OCI-LY1 (cell line): Measurements from ENCODE around the gene CBFA2T2.

Experiments
- EZH2 ChIP-seq: fragments of 200-600 bp; sonication (generic), shearing (Covaris generic); IDR thresholded peaks from 2 replicates; pipeline ENCODE4 v1.8.0; 2017; ENCODE audit warnings: borderline replicate concordance, mixed run types, mild to moderate bottlenecking, antibody characterized with exemption, low read length, moderate library complexity, mixed read lengths
- TF ChIP-seq, protein P1 (sequence below): fragments of 200-600 bp; sonication (generic), shearing (Covaris generic); IDR thresholded peaks from 2 replicates; pipeline ENCODE4 v1.5.1; 2017; ENCODE audit warnings: mild to moderate bottlenecking, antibody characterized with exemption, low read length, moderate library complexity, mixed read lengths

DNA sequence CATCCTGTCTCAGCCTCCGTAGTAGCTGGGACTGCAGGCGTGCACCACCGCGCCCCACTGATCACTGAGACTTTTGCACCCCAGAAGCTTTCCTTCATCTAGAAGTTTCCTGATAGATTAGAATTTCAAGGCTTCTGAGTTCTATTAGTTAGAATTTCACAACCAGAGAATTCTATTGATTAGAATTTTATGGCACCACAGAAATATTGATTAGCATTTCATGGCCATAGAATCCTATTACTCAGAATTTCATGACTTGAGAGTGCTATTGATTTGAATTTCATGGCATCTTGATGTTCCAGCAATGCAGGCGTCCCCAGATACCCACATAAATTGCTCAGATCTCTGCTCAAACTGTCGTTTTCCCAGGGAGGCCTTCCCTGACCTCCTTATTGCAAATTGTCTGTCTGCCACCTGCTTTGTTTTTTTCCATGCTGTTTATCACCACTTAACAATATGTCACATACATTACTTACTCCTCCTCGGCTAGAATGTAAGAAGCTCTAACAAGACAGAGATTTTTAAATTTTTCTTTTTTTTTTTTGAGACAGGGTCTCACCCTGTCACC is 16.9 kb upstream of the CBFA2T2 start:
- TF ChIP-seq, protein P1, sequence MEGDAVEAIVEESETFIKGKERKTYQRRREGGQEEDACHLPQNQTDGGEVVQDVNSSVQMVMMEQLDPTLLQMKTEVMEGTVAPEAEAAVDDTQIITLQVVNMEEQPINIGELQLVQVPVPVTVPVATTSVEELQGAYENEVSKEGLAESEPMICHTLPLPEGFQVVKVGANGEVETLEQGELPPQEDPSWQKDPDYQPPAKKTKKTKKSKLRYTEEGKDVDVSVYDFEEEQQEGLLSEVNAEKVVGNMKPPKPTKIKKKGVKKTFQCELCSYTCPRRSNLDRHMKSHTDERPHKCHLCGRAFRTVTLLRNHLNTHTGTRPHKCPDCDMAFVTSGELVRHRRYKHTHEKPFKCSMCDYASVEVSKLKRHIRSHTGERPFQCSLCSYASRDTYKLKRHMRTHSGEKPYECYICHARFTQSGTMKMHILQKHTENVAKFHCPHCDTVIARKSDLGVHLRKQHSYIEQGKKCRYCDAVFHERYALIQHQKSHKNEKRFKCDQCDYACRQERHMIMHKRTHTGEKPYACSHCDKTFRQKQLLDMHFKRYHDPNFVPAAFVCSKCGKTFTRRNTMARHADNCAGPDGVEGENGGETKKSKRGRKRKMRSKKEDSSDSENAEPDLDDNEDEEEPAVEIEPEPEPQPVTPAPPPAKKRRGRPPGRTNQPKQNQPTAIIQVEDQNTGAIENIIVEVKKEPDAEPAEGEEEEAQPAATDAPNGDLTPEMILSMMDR = no peak
- TF ChIP-seq EZH2 = no peak
